ENCODE results near the gene COTL1. TPM values are rescaled to one million over a fixed set of nuclear protein-coding genes. Genes with fewer than 3 reads are reported as not detected.
A peak's percentile ranks its signal among the peaks of the same experiment; 100 is the strongest.

The COTL1 gene
- total RNA-seq, 1 donor from 2014 or later = 359 TPM

- Mint-ChIP-seq H3K27ac (ENCODE audit: unreplicated experiment) (peak overlapping the region; percentile 53), H3K9me3 (ENCODE audit: unreplicated experiment) (no peaks in the 10 kb centered on the region), H3K27me3 (ENCODE audit: low read depth, unreplicated experiment) (peaks cover 2% of the 10 kb centered on the region), H3K4me1 (ENCODE audit: low read depth, unreplicated experiment) (peaks cover 31% of the 10 kb centered on the region), H3K36me3 (ENCODE audit: low read depth, unreplicated experiment) (peaks cover 4% of the 10 kb centered on the region), H3K4me3 (ENCODE audit: unreplicated experiment) (peak overlapping the region; percentile 86)
- Histone ChIP-seq H3K27me3 (ENCODE audit: insufficient read depth, low read length) (no peaks in the 10 kb centered on the region), H3K4me2 (ENCODE audit: low read length) (peak overlapping the region; percentile 90), H3K4me3 (ENCODE audit: insufficient read depth, low read depth, low read length) (peak overlapping the region; percentile 59), H3K4me1 (ENCODE audit: insufficient read depth, low read length) (peaks cover 34% of the 10 kb centered on the region), H3K36me3 (ENCODE audit: insufficient read depth, low read length) (peaks cover 5% of the 10 kb centered on the region), H3K27ac (ENCODE audit: low read depth, low read length) (no peak overlapping the region), H3K9ac (ENCODE audit: low read length) (peak overlapping the region; percentile 69), H3K79me2 (ENCODE audit: insufficient read depth, low read length) (peaks cover 6% of the 10 kb centered on the region), H3K9me3 (ENCODE audit: insufficient read depth, low read depth, low read length) (peaks cover 2% of the 10 kb centered on the region), H2AFZ (ENCODE audit: low read depth, low read length) (peak overlapping the region; percentile 28), H4K20me1 (ENCODE audit: insufficient read depth, low read length) (peaks cover 37% of the 10 kb centered on the region)
- DNase-seq (ENCODE audit: low read depth) (no peak), FAIRE-seq (no peak)
- TF ChIP-seq CTCF (IDR thresholded peaks at IDR 0.05; ENCODE audit: insufficient read depth, low read depth, low read length) (no peak), EZH2 (IDR thresholded peaks at IDR 0.05; ENCODE audit: insufficient read depth, low read length) (no peak)
Measured at GRCh38 chr16:84648595-84649510, 31.0 kb upstream of the COTL1 start.

GRCh38 chr16:84647828-84648594 lies 30.1 kb upstream of the COTL1 start, which contains the start of gene KLHL36:
Gene KLHL36, plus strand, starts transcription at chr16:84648511. Its CDS starts 2,357 bp downstream, at chr16:84650868.
- Histone ChIP-seq H3K79me2 (ENCODE audit: insufficient read depth, low read length) (peaks cover 6% of the 10 kb centered on the region), H3K9me3 (ENCODE audit: insufficient read depth, low read depth, low read length) (peaks cover 2% of the 10 kb centered on the region), H3K36me3 (ENCODE audit: insufficient read depth, low read length) (peaks cover 5% of the 10 kb centered on the region), H3K9ac (ENCODE audit: low read length) (peak within 1 kb of the TSS; percentile 74), H3K4me1 (ENCODE audit: insufficient read depth, low read length) (peaks cover 42% of the 10 kb centered on the region), H3K4me3 (ENCODE audit: insufficient read depth, low read depth, low read length) (peak within 1 kb of the TSS; percentile 65), H3K27ac (ENCODE audit: low read depth, low read length) (peak within 1 kb of the TSS; percentile 34), H4K20me1 (ENCODE audit: insufficient read depth, low read length) (peaks cover 35% of the 10 kb centered on the region), H3K4me2 (ENCODE audit: low read length) (peak within 1 kb of the TSS; percentile 90), H3K27me3 (ENCODE audit: insufficient read depth, low read length) (no peaks in the 10 kb centered on the region), H2AFZ (ENCODE audit: low read depth, low read length) (peak within 1 kb of the TSS; percentile 98)
- Mint-ChIP-seq H3K4me1 (ENCODE audit: low read depth, unreplicated experiment) (peaks cover 33% of the 10 kb centered on the region), H3K27me3 (ENCODE audit: low read depth, unreplicated experiment) (peaks cover 2% of the 10 kb centered on the region), H3K4me3 (ENCODE audit: unreplicated experiment) (peak within 1 kb of the TSS; percentile 89), H3K9me3 (ENCODE audit: unreplicated experiment) (no peaks in the 10 kb centered on the region), H3K27ac (ENCODE audit: unreplicated experiment) (peak within 1 kb of the TSS; percentile 63), H3K36me3 (ENCODE audit: low read depth, unreplicated experiment) (peaks cover 4% of the 10 kb centered on the region)
- DNase-seq (ENCODE audit: low read depth) (no peak), FAIRE-seq (no peak)
- TF ChIP-seq CTCF (IDR thresholded peaks at IDR 0.05; ENCODE audit: insufficient read depth, low read depth, low read length) (no peak), EZH2 (IDR thresholded peaks at IDR 0.05; ENCODE audit: insufficient read depth, low read length) (no peak)

Measured in astrocyte (in vitro differentiated cells and primary cell).